Upper lobe of left lung (tissue), 4 donors: ENCODE results near the gene PRAMEF5.
"Not testable (repeated sequence)": the region's sequence is repeated elsewhere in the genome, so short reads cannot be mapped to it uniquely, and the experiment has no call there.

Source experiments
- POLR2A ChIP-seq, 4 donors: fragments of 450-650 bp; IDR thresholded peaks; one replicate each; pipeline ENCODE4 v1.5.1; 2016 to 2017; ENCODE audit warnings: antibody characterized with exemption in 4 of 4, mild to moderate bottlenecking in 2 of 4
- POLR2AphosphoS5 ChIP-seq, 2 donors: sonication (generic); formaldehyde crosslinking; IDR thresholded peaks; one replicate each; pipeline ENCODE4 v1.5.1; 2017; ENCODE audit warnings: antibody characterized with exemption in 2 of 2
- TF ChIP-seq, protein P1 (sequence below), 6 experiments: fragments of 450-650 bp in 4 of 6; fragments of 200-600 bp in 2 of 6; sonication (generic) in 2 of 6; IDR thresholded peaks; one replicate each; pipeline ENCODE4 v1.5.1; 2016 to 2019; ENCODE audit warnings: antibody characterized with exemption in 6 of 6

DNA sequence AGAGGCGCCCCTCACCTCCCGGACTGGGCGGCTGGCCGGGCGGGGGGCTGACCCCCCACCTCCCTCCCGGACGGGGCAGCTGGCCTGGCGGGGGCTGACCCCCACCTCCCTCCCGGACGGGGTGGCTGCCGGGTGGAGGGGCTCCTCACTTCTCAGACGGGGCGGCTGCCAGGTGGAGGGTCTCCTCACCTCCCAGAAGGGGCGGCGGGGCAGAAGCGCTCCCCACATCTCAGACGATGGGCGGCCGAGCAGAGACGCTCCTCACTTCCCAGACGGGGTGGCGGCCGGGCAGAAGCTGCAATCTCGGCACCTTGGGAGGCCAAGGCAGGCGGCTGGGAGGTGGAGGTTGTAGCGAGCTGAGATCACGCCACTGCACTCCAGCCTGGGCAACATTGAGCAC lies 44.7 kb downstream of the PRAMEF5 start:
- TF ChIP-seq, protein P1, sequence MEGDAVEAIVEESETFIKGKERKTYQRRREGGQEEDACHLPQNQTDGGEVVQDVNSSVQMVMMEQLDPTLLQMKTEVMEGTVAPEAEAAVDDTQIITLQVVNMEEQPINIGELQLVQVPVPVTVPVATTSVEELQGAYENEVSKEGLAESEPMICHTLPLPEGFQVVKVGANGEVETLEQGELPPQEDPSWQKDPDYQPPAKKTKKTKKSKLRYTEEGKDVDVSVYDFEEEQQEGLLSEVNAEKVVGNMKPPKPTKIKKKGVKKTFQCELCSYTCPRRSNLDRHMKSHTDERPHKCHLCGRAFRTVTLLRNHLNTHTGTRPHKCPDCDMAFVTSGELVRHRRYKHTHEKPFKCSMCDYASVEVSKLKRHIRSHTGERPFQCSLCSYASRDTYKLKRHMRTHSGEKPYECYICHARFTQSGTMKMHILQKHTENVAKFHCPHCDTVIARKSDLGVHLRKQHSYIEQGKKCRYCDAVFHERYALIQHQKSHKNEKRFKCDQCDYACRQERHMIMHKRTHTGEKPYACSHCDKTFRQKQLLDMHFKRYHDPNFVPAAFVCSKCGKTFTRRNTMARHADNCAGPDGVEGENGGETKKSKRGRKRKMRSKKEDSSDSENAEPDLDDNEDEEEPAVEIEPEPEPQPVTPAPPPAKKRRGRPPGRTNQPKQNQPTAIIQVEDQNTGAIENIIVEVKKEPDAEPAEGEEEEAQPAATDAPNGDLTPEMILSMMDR (IDR thresholded peaks at IDR 0.05): not testable (repeated sequence)
- TF ChIP-seq POLR2AphosphoS5, POLR2A (IDR thresholded peaks at IDR 0.05): not testable (repeated sequence)
